SHP77 treated with DMSO at 0.1 percent for 48 hours (cell line): Measurements from ENCODE around the gene KRTAP1-3.
"Not testable (repeated sequence)": the region's sequence is repeated elsewhere in the genome, so short reads cannot be mapped to it uniquely, and the experiment has no call there.

ENCODE experiments used
- DNase-seq: peaks from one replicate; lab custom pipeline; 2025; lab: John Stamatoyannopoulos, UW

The KRTAP1-3 gene

GRCh38 chr17:41034346-41034935 is at the start of gene KRTAP1-3:
Gene KRTAP1-3, minus strand, starts transcription at chr17:41034874. Its CDS starts 53 bp downstream, at chr17:41034821.
- DNase-seq = not testable (repeated sequence)

GRCh38 chr17:41084100-41084856 is 49.6 kb upstream of the KRTAP1-3 start, which contains the start of gene KRTAP4-7:
Gene KRTAP4-7, plus strand, starts transcription at chr17:41084150. Its CDS starts 57 bp downstream, at chr17:41084207.
- not testable (repeated sequence) for DNase-seq

GRCh38 chr17:41083427-41083826 is 48.8 kb upstream of the KRTAP1-3 start:
- not testable (repeated sequence) for DNase-seq

GRCh38 chr17:41082626-41083025 is 48.0 kb upstream of the KRTAP1-3 start:
- no peak for DNase-seq

- no peak for DNase-seq
These were observed 42.1 kb upstream of the KRTAP1-3 start for GRCh38 chr17:41076788-41077187.

GRCh38 chr17:41073676-41074075 is 39.0 kb upstream of the KRTAP1-3 start:
- no peak for DNase-seq

GRCh38 chr17:41071606-41072360 is 37.1 kb upstream of the KRTAP1-3 start:
- no peak for DNase-seq

GRCh38 chr17:41069031-41069430 is 34.4 kb upstream of the KRTAP1-3 start:
- no peak for DNase-seq

- no peak for DNase-seq
These were observed 32.6 kb upstream of the KRTAP1-3 start for GRCh38 chr17:41067281-41067680.

GRCh38 chr17:41065829-41066624 is 31.4 kb upstream of the KRTAP1-3 start, which contains the start of gene KRTAP2-4:
Gene KRTAP2-4, minus strand, starts transcription at chr17:41065879. Its CDS starts 34 bp downstream, at chr17:41065845.
- no peak for DNase-seq

GRCh38 chr17:41065016-41065689 is 30.5 kb upstream of the KRTAP1-3 start:
- not testable (repeated sequence) for DNase-seq

GRCh38 chr17:41064301-41064700 is 29.6 kb upstream of the KRTAP1-3 start:
- DNase-seq = no peak

- DNase-seq = no peak
These were observed 28.8 kb upstream of the KRTAP1-3 start for GRCh38 chr17:41063449-41063848.

GRCh38 chr17:41061964-41062363 is 27.3 kb upstream of the KRTAP1-3 start:
- DNase-seq = no peak

- DNase-seq = no peak
These were observed 25.5 kb upstream of the KRTAP1-3 start, which contains the start of gene KRTAP2-3 for GRCh38 chr17:41060052-41060604. Gene KRTAP2-3, minus strand, starts transcription at chr17:41060114. Its CDS starts 64 bp downstream, at chr17:41060050.

GRCh38 chr17:41059276-41060051 is 24.8 kb upstream of the KRTAP1-3 start:
- not testable (repeated sequence) for DNase-seq

- no peak for DNase-seq
These were observed 24.1 kb upstream of the KRTAP1-3 start for GRCh38 chr17:41058741-41059140.

GRCh38 chr17:41057547-41057946 is 22.9 kb upstream of the KRTAP1-3 start:
- no peak for DNase-seq

- DNase-seq = not testable (repeated sequence)
These were observed 20.5 kb upstream of the KRTAP1-3 start, which contains the start of gene KRTAP2-2 for GRCh38 chr17:41055130-41055529. Gene KRTAP2-2, minus strand, starts transcription at chr17:41055230. Its CDS starts 19 bp downstream, at chr17:41055211.

- not testable (repeated sequence) for DNase-seq
These were observed 19.9 kb upstream of the KRTAP1-3 start for GRCh38 chr17:41054556-41054955.
